ENCODE results near the gene ZBTB20.

DNA sequence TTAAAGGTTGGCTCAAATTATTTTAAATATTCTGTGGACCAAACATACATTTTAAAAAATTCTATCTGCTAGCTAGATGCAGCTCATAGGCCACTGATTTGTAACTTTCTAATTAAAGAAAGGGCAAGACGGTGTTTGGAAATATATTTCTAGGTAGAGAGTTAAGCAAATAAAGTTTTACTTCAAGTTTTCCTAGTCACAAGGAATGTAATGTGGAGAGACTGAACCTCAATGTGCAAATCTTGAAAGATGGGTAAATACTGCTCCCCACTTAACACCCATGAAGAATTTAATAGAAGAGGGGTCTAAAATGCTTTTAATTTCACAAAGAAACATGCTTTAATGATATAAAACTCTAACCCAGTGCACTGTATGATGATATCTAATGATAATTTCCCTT lies 678.0 kb downstream of the ZBTB20 start:
- TF ChIP-seq, protein P1, sequence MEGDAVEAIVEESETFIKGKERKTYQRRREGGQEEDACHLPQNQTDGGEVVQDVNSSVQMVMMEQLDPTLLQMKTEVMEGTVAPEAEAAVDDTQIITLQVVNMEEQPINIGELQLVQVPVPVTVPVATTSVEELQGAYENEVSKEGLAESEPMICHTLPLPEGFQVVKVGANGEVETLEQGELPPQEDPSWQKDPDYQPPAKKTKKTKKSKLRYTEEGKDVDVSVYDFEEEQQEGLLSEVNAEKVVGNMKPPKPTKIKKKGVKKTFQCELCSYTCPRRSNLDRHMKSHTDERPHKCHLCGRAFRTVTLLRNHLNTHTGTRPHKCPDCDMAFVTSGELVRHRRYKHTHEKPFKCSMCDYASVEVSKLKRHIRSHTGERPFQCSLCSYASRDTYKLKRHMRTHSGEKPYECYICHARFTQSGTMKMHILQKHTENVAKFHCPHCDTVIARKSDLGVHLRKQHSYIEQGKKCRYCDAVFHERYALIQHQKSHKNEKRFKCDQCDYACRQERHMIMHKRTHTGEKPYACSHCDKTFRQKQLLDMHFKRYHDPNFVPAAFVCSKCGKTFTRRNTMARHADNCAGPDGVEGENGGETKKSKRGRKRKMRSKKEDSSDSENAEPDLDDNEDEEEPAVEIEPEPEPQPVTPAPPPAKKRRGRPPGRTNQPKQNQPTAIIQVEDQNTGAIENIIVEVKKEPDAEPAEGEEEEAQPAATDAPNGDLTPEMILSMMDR (IDR thresholded peaks at IDR 0.05; ENCODE audit: poor library complexity, severe bottlenecking) = no peak
- no peak for TF ChIP-seq EZH2 (IDR thresholded peaks at IDR 0.05; ENCODE audit: borderline replicate concordance, insufficient read depth, low read length, poor library complexity, severe bottlenecking)
- TF ChIP-seq MXI1 (conservative IDR thresholded peaks at IDR 0.05; ENCODE audit: poor library complexity, severe bottlenecking) = no peak
- TF ChIP-seq, protein P2, sequence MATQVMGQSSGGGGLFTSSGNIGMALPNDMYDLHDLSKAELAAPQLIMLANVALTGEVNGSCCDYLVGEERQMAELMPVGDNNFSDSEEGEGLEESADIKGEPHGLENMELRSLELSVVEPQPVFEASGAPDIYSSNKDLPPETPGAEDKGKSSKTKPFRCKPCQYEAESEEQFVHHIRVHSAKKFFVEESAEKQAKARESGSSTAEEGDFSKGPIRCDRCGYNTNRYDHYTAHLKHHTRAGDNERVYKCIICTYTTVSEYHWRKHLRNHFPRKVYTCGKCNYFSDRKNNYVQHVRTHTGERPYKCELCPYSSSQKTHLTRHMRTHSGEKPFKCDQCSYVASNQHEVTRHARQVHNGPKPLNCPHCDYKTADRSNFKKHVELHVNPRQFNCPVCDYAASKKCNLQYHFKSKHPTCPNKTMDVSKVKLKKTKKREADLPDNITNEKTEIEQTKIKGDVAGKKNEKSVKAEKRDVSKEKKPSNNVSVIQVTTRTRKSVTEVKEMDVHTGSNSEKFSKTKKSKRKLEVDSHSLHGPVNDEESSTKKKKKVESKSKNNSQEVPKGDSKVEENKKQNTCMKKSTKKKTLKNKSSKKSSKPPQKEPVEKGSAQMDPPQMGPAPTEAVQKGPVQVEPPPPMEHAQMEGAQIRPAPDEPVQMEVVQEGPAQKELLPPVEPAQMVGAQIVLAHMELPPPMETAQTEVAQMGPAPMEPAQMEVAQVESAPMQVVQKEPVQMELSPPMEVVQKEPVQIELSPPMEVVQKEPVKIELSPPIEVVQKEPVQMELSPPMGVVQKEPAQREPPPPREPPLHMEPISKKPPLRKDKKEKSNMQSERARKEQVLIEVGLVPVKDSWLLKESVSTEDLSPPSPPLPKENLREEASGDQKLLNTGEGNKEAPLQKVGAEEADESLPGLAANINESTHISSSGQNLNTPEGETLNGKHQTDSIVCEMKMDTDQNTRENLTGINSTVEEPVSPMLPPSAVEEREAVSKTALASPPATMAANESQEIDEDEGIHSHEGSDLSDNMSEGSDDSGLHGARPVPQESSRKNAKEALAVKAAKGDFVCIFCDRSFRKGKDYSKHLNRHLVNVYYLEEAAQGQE (IDR thresholded peaks at IDR 0.05; ENCODE audit: borderline replicate concordance) = no peak

All from neural cell (in vitro differentiated cells).